Measurements from ENCODE around the gene CPEB2.

The CPEB2 gene

GRCh38 chr4:15001869-15002658, at the start of gene CPEB2:
TSS of gene CPEB2 (plus strand) at chr4:15002481. CDS start at chr4:15002674, 193 bp downstream.
- peak; percentile 84 to 95 for DNase-seq

- no peak for DNase-seq
Observed at GRCh38 chr4:14958436-14958835, 43.8 kb upstream of the CPEB2 start.

GRCh38 chr4:14961292-14961691, 41.0 kb upstream of the CPEB2 start:
- no peak for DNase-seq

DNA sequence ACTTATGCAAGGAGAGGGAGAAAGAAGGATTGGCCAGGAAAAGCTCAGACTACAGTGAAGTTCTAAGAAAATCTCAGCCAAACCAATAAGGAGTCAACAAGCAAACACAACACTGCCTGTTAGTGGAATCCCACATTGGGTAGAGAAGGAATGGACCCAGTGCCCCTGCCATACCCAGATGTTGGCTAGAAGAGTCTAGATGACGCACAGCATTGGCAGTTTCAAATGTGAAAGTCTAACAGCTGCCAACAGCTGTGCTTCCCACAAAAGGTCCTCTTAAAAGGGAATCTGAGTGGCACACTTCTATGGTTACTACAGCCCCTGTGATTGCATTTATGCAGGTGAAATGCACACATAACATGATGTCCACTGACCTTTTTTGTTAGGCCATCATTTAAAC, 37.2 kb upstream of the CPEB2 start:
- no peak for DNase-seq

GRCh38 chr4:14967982-14968381, 34.3 kb upstream of the CPEB2 start:
- DNase-seq = no peak

GRCh38 chr4:14977830-14978229, 24.5 kb upstream of the CPEB2 start:
- no peak for DNase-seq

DNA sequence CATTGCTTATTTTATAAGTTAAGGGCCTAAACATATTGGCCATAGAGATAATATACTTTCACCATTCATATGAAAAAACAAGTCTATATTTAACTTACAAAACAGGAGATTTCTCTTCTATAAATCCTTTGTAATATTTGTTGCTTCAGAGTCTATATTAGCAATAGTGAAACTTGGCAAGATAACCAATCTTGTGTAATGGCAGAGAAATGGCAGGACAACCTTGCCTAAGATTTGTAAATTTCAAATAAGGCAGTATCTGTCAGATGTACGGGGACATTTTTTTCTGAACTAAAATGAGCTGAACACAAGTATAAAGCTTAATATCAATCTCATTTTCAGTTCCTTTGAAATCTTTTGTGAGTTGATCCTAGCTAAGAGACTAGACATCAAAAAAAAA, 17.8 kb upstream of the CPEB2 start:
- DNase-seq = no peak

GRCh38 chr4:14985161-14985560, 17.1 kb upstream of the CPEB2 start:
- no peak for DNase-seq

- no peak for DNase-seq
Observed at GRCh38 chr4:14985843-14986242, 16.4 kb upstream of the CPEB2 start.

GRCh38 chr4:14987054-14987453, 15.2 kb upstream of the CPEB2 start:
- no peak for DNase-seq

DNA sequence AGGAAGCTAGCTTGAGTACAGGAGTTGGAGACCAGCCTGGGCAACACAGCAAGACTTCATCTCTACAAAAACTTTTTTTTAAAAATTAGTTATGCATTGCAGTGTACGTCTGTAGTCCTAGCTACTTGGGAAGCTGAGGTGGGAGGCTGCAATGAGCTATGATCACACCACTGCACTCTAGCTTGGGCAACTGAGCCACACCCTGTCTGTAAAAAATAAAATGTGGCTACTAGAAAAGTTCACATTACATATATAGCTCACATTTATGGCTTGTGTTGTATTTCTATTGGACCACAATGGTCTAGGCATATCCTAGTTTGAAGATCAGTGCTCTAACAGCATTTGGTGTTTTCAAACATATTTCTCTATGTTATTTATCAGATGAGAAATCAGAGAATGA, 11.8 kb upstream of the CPEB2 start:
- DNase-seq = no peak

GRCh38 chr4:14994242-14994641, 8.0 kb upstream of the CPEB2 start:
- DNase-seq = no peak

DNA sequence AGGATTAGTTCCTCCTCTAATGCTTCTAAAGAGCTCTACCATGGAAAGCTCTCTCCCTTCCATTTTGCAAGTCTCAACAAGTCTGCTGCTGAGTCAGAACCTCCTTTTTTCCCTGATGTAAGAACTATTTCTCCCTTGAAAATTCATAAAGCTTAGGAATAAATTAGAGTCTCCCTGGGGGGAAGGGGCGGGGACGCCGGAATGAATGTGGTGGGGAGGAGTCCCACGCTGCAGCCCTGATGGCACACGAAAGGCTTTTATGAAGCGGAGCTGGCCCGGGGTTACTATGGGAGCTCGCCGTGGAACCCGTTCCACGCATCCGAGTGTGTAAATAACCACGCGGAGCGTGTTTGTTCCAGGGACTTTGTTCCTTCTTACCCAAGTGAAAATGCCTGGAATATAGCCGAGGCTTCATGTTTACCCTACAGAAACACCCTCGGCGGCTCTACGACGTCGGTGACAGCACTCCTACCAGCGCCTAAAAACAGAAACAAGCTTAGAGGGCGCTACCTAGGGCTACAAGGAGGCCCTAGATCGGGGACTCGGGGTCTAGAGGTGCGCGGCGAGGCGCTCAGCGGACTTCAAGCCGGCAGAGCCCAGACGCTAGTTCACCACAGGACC, 923 bp upstream of the CPEB2 start:
- peak; percentile 61 to 65 for DNase-seq

- peak; percentile 66 to 80 for DNase-seq
Observed at GRCh38 chr4:15002659-15003400, 549 bp downstream of the CPEB2 start.

DNA sequence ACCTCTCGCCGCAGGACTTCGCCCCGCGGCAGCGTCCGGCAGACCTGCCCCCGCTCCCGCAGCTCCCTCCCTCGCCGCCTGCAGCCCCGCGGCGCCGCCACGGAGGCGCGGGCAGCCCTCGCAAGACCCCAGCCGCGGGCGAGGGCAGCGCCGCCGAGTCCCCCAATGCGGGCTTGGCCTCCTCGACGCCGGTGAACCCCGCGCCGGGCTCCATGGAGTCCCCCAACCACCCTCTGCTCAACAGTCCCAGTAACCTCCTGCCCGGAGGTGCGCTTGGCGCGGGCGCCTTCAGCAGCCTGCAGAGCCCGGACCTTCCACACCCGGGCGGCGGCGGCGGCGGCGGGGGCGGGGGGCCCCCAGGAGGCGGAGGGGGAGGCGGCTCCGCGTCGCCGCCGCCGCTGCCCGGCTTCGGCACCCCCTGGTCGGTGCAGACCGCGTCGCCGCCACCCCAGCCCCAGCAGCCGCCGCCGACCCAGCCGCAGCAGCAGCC, 1.2 kb downstream of the CPEB2 start:
- peak in 1 of 2 experiments; percentile 44 for DNase-seq

DNA sequence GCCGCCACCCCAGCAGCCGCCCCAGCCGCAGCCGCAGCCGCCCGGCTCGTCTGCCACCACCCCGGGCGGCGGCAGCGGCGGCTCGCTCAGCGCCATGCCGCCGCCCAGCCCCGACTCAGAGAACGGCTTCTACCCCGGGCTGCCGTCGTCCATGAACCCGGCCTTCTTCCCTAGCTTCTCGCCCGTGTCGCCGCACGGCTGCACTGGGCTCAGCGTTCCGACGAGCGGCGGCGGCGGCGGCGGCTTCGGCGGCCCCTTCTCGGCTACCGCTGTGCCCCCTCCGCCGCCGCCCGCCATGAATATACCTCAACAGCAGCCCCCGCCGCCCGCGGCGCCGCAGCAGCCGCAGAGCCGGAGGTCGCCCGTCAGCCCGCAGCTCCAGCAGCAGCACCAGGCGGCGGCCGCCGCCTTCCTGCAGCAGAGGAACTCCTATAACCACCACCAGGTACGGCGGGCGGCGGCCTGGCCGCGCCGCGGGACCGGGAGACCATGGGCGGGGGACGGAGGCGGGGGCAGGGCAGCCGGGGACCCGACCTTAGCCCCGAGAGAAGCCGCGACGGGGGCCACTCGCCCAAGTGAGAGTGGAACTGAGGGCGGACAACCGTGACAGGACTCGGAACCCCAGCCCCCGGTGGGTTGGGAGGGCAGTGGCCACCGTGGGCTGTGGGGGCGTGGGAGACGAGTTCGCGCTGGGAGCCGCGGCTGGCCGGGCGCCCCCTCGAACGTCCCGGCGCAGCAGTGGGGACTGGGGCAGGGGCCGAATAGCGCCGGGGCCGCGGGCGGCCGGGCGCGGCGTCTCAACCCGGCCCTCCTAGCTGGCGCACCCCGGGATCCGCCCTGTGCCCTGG, 1.8 kb downstream of the CPEB2 start:
- no peak for DNase-seq

- DNase-seq = peak in 1 of 2 experiments; percentile 42
Observed at GRCh38 chr4:15004739-15005301, 2.5 kb downstream of the CPEB2 start.

GRCh38 chr4:15005474-15006115, 3.3 kb downstream of the CPEB2 start:
- DNase-seq = no peak

DNA sequence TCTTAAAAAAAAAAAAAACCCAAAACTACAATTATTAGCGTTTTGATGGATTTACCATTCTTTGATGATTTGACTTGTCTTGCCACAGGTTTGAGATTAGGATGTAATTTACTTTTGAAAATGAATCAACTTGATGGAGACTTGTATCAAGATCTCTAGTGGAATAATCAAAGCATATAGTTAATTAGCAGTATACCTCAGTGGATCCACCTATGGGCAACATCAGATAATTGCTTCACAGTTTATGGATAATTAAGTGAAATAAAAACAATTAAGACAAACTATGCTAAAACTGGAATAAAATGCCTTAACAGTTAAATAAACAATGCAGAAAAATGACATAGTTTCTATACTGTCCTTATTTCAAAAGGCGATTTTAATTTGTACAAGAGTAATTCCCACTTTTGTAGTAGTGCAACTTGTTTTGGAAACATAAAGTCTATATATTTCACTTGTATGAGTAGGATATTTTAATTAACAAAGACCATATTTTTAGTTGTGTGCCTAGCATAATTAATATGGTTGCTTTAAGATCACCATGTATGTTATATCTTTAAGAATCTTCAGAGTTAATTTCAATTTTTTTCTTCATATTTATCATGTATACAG, 4.2 kb downstream of the CPEB2 start:
- no peak for DNase-seq

- no peak for DNase-seq
Observed at GRCh38 chr4:15007201-15007600, 4.9 kb downstream of the CPEB2 start.

- DNase-seq = no peak
Observed at GRCh38 chr4:15010038-15010585, 7.8 kb downstream of the CPEB2 start.
